Psoas muscle (tissue), 8 donors: Measurements from ENCODE around the gene KCNK13. TPM values are rescaled to one million over a fixed set of nuclear protein-coding genes. Genes with fewer than 3 reads are reported as not detected.

ENCODE experiments used
- ATAC-seq, 4 donors: fragments of 200-7000 bp; cut with Tn5 transposase; one replicate each; pipeline ENCODE4 v1.9.1; 2020; ENCODE audit warnings: moderate library complexity in 3 of 4, mild to moderate bottlenecking in 2 of 4
- DNase-seq, 2 donors: peaks; one replicate each; pipeline ENCODE4 v3.0.0-alpha.2; 2020
- H3K27ac ChIP-seq: fragments of 200-600 bp; one replicate; pipeline ENCODE4 v1.8.0; 2022
- H3K27me3 ChIP-seq, 3 donors: fragments of 200-600 bp in 1 of 3; one replicate each; pipeline versions ENCODE4 v1.6.1 to v1.8.0; 2013 to 2022; ENCODE audit warnings: low read length in 2 of 3, mild to moderate bottlenecking in 2 of 3, moderate library complexity in 1 of 3; ENCODE audit not compliant: insufficient read depth in 3 of 3
- H3K36me3 ChIP-seq, 2 donors: fragments of 200-600 bp in 1 of 2; one replicate each; pipeline versions ENCODE4 v1.6.1 to v1.8.0; 2013 to 2022; ENCODE audit warnings: low read depth in 1 of 2, mild to moderate bottlenecking in 1 of 2, moderate library complexity in 1 of 2; ENCODE audit not compliant: insufficient read depth in 1 of 2
- H3K4me1 ChIP-seq: fragments of 200-600 bp; one replicate; pipeline ENCODE4 v1.8.0; 2022
- H3K4me3 ChIP-seq: fragments of 200-600 bp; one replicate; pipeline ENCODE4 v1.8.0; 2022; ENCODE audit warnings: mild to moderate bottlenecking
- H3K9me3 ChIP-seq: fragments of 200-600 bp; one replicate; pipeline ENCODE4 v1.8.0; 2022
- WGBS, 3 donors: extraction: QIAGEN DNeasy Blood & Tissue Kit; methylation state at CpG; one replicate each; pipeline versions ENCODE4 v1.1.6 to v1.1.7; 2013; 5-methylcytosine and 5-hydroxymethylcytosine counted together
- intact Hi-C, 2 donors: fragments of 100-400 bp; cut with DNase I; formaldehyde crosslinking; loops; one replicate each; pipeline versions ENCODE4 v1.11.0 to v1.14.2; 2022
- polyA plus RNA-seq, 3 donors: library from polyadenylated mRNA; stranded (reverse); fragments of 200-250 nt; gene quantifications; one replicate each; pipeline ENCODE4 v1.2.3, GENCODE V29; 2013
- total RNA-seq, 4 donors: library from RNA; stranded (reverse); fragmentation: NEBNext Ultra II Directional in 2 of 4; extraction: Animal tissue kit (Norgen Biotek cat#: 25700) in 2 of 4; gene quantifications; one replicate each; pipeline versions ENCODE4 v1.2.1 to v1.2.4, GENCODE V29; 2021 to 2023
- TF ChIP-seq, protein P1 (sequence below): fragments of 200-600 bp; IDR thresholded peaks from one replicate; pipeline ENCODE4 v1.8.0; 2022; ENCODE audit warnings: antibody characterized with exemption
- donor health status: healthy with polysubstance abuse.
- donor health status: DM: no; HTN: no; CAD: no; lungs with moderate emphysema.
- donor health status: Bipolar disorder and iron deficiency.
- donor health status: healthy.
- donor health status: DM: yes; HTN: yes; CAD: no.
- donor health status: DM: no; HTN: no; CAD: no.
- donor health status: DM: no; HTN: no; CAD: no.
- donor health status: DM: yes; HTN: yes; CAD: no.

KCNK13 gene
- total and polyA plus RNA-seq, 7 donors: 0.01 to 0.30 (median 0.03) TPM; not detected in 3

DNA sequence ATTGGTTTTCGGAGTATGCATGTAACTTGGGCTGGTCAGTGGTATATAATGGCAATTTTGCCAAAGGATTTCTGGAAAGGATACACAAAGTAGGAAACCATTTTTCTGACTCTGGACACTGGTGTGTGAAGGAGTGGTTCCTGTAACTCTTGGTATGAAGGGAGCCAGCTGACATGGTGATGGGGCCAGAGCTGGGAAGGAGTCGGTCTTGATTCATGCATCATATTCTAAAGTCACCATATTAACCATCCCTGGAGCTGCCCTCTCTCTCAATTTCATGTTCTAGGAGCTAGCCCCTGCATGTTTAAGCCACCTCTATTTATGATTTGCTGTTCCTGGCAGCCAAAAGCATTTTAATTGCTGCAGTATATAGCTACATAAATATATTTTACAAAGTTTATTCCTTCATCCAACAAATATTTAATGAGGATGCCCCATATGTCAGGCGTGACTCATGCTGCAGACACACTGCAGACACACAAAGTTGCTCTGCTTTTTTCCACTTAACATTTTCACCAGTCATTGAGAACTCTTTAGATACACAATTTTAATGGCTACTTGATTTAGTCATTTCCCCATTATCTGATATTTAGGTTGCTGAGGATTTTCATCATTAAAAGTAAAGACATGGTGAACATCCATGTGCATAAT, 115.9 kb downstream of the KCNK13 start:
- H3K27ac ChIP-seq: no peak overlapping the region
- no peaks in the 10 kb centered on the region for H3K9me3 ChIP-seq
- ATAC-seq (no peak), DNase-seq (no peak)
- WGBS, 3 donors: 82 to 86% (median 86%) methylated on average over 3 of the region's 3 CpGs
- no peaks in the 10 kb centered on the region for H3K27me3 ChIP-seq
- intact Hi-C loops: no loop called here
- TF ChIP-seq, protein P1, sequence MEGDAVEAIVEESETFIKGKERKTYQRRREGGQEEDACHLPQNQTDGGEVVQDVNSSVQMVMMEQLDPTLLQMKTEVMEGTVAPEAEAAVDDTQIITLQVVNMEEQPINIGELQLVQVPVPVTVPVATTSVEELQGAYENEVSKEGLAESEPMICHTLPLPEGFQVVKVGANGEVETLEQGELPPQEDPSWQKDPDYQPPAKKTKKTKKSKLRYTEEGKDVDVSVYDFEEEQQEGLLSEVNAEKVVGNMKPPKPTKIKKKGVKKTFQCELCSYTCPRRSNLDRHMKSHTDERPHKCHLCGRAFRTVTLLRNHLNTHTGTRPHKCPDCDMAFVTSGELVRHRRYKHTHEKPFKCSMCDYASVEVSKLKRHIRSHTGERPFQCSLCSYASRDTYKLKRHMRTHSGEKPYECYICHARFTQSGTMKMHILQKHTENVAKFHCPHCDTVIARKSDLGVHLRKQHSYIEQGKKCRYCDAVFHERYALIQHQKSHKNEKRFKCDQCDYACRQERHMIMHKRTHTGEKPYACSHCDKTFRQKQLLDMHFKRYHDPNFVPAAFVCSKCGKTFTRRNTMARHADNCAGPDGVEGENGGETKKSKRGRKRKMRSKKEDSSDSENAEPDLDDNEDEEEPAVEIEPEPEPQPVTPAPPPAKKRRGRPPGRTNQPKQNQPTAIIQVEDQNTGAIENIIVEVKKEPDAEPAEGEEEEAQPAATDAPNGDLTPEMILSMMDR: no peak
- H3K36me3 ChIP-seq: no peaks in the 10 kb centered on the region
- no peaks in the 10 kb centered on the region for H3K4me1 ChIP-seq
- H3K4me3 ChIP-seq: no peak overlapping the region

DNA sequence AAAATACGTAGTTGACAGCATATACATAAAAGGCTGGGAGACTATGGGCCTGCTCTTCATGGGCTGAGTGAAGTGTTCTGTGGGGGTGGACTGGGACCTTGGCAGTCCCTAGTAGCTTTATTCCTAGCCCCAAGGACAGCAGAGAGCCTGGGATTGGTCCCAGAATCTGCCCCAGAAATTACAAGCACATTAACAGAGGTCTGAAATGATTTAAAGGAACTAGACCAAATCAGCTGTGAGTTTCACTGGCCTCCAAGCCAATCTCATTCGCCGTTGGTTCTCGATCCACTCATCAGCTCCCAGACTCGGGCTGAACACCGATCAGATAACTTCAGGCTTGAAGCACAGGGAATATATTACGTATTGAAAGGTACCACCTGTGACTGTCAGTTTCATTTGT, 117.6 kb downstream of the KCNK13 start:
- H3K9me3 ChIP-seq: no peaks in the 10 kb centered on the region
- DNase-seq (no peak), ATAC-seq (no peak)
- intact Hi-C loops: no loop called here
- H3K27me3 ChIP-seq: no peaks in the 10 kb centered on the region
- WGBS, 3 donors: 52 to 68% (median 66%) methylated on average over 7 of the region's 7 CpGs
- H3K4me1 ChIP-seq: no peaks in the 10 kb centered on the region
- no peaks in the 10 kb centered on the region for H3K36me3 ChIP-seq
- TF ChIP-seq, protein P1: no peak
- H3K4me3 ChIP-seq: no peak overlapping the region
- no peak overlapping the region for H3K27ac ChIP-seq

DNA sequence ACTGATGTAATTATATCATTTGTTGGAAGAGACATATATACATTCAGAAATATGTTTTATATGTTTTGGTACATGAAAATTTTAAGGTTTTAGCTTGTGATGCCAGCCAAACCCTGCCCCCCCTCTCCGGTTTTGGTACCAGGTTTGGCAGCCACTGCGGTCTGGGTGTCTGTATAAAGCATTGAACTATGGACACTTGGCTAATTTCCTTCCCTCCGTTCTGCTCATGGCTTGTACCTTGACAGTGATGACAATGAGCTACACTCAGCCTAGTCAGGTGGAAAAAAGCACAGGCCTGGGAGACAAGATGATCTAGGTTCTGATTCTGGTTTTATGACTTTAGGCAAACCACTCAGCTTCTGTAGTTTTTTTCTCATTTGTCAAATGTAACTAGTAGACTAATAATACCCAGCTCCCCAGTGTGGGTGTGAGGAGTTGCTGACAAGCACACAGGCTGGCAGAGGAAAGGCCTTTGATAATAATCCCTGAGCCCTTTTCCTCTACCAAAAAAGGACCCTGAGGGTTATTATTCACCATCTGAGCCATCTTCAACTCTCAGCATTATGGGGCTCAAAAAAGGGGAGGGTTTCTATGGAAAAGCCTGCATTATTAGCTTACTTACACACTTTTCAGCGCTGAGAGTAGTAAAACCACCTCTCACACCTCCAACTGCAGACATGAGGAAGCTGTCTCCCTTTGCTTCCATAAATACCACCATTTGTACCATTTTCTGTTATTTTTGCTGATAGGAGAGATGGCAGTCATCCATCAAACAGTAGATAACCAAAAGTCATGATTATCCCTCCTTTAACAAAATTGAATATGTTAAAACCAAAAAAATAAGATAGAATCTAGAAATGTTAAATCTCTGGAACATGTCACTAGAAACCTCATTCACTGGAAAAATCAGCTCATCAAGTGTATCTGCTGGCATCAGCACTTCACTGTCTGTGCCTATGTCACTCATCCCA, 118.3 kb downstream of the KCNK13 start:
- no peak overlapping the region for H3K27ac ChIP-seq
- H3K4me3 ChIP-seq: no peak overlapping the region
- intact Hi-C loops: no loop called here
- H3K9me3 ChIP-seq: no peaks in the 10 kb centered on the region
- 73 to 84% (median 81%) methylated on average over 4 of the region's 4 CpGs for WGBS, 3 donors
- ATAC-seq (no peak), DNase-seq (no peak)
- H3K36me3 ChIP-seq: no peaks in the 10 kb centered on the region
- H3K4me1 ChIP-seq: no peaks in the 10 kb centered on the region
- TF ChIP-seq, protein P1: no peak
- no peaks in the 10 kb centered on the region for H3K27me3 ChIP-seq

DNA sequence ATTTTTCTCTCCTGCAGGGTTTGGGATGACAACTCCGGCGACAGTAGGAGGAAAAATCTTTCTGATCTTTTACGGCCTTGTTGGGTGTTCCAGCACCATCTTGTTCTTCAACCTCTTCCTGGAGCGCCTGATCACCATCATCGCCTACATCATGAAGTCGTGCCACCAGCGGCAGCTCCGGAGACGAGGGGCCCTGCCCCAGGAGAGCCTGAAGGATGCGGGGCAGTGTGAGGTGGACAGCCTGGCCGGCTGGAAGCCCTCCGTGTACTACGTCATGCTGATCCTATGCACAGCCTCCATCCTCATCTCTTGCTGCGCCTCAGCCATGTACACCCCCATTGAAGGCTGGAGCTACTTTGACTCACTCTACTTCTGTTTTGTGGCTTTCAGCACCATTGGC, 122.3 kb downstream of the KCNK13 start:
- intact Hi-C loops: no loop called here
- Histone ChIP-seq H3K27ac (no peak overlapping the region), H3K4me3 (no peak overlapping the region), H3K4me1 (no peaks in the 10 kb centered on the region), H3K36me3 (no peaks in the 10 kb centered on the region), H3K9me3 (no peaks in the 10 kb centered on the region), H3K27me3 (no peaks in the 10 kb centered on the region)
- WGBS, 3 donors: 93 to 95% (median 94%) methylated on average over 14 of the region's 14 CpGs
- DNase-seq (no peak), ATAC-seq (no peak)
- TF ChIP-seq, protein P1: no peak
